Fibroblast of skin of abdomen (primary cell): ENCODE results near the gene PLCH1.
A peak's percentile ranks its signal among the peaks of the same experiment; 100 is the strongest.

Experiments used
- DNase-seq: peaks from one replicate; pipeline ENCODE4 v3.0.0-alpha.2; 2013

PLCH1 gene

GRCh38 chr3:155525324-155525833 is 219.5 kb downstream of the PLCH1 start:
- DNase-seq, result no peak

- no peak for DNase-seq
These were observed 224.4 kb downstream of the PLCH1 start for GRCh38 chr3:155520463-155520862.

GRCh38 chr3:155519078-155519477 is 225.8 kb downstream of the PLCH1 start:
- no peak for DNase-seq

GRCh38 chr3:155517903-155518302 is 227.0 kb downstream of the PLCH1 start:
- no peak for DNase-seq

GRCh38 chr3:155516439-155516838 is 228.4 kb downstream of the PLCH1 start:
- DNase-seq, result no peak

- DNase-seq, result no peak
These were observed 232.0 kb downstream of the PLCH1 start for GRCh38 chr3:155512867-155513261.

GRCh38 chr3:155512175-155512866 is 232.6 kb downstream of the PLCH1 start:
- DNase-seq, result no peak

GRCh38 chr3:155504682-155505081 is 240.2 kb downstream of the PLCH1 start:
- DNase-seq, result no peak

- peak; percentile 71 for DNase-seq
These were observed 242.2 kb downstream of the PLCH1 start for GRCh38 chr3:155502630-155503029.

- peak; percentile 39 for DNase-seq
These were observed 244.6 kb downstream of the PLCH1 start for GRCh38 chr3:155500194-155500818.

- DNase-seq, result peak; percentile 94
These were observed 246.8 kb downstream of the PLCH1 start for GRCh38 chr3:155497930-155498647.

GRCh38 chr3:155496206-155496605 is 248.7 kb downstream of the PLCH1 start:
- DNase-seq, result no peak

GRCh38 chr3:155495387-155495786 is 249.5 kb downstream of the PLCH1 start:
- peak; percentile 39 for DNase-seq

- DNase-seq, result no peak
These were observed 250.5 kb downstream of the PLCH1 start for GRCh38 chr3:155494332-155494731.

GRCh38 chr3:155492841-155493240 is 252.0 kb downstream of the PLCH1 start:
- DNase-seq, result no peak

GRCh38 chr3:155491696-155492095 is 253.2 kb downstream of the PLCH1 start:
- no peak for DNase-seq

GRCh38 chr3:155488671-155489070 is 256.2 kb downstream of the PLCH1 start:
- no peak for DNase-seq

- no peak for DNase-seq
These were observed 259.0 kb downstream of the PLCH1 start for GRCh38 chr3:155485897-155486296.

- DNase-seq, result no peak
These were observed 263.3 kb downstream of the PLCH1 start for GRCh38 chr3:155481591-155481990.

GRCh38 chr3:155481089-155481488 is 263.8 kb downstream of the PLCH1 start:
- no peak for DNase-seq

- no peak for DNase-seq
These were observed 279.2 kb downstream of the PLCH1 start for GRCh38 chr3:155465664-155466063.

- no peak for DNase-seq
These were observed 282.2 kb downstream of the PLCH1 start for GRCh38 chr3:155462672-155463071.

- no peak for DNase-seq
These were observed 287.3 kb downstream of the PLCH1 start for GRCh38 chr3:155457591-155457990.

GRCh38 chr3:155455765-155456164 is 289.1 kb downstream of the PLCH1 start:
- no peak for DNase-seq
